Measurements from ENCODE around the gene CYSLTR2.

DNA sequence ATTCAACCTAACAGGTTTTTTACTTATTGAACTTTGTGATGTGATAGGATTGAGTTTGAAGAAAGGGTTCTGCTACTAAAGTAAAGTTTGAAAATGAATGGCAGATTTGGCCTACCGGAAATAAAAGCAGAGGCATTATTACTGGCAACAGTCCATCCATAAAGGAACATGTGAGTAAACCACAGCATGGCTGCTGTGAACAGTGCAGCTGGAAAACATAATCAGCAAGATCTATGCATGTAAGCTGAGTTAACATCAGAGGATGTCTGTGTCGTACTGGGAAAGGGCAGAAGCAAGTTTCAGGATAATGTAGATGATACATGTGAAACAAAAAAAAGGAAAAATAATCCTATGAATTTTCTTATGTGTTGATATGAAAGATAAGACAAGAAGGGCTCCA, 87.6 kb downstream of the CYSLTR2 start:
- TF ChIP-seq EZH2 (IDR thresholded peaks at IDR 0.05; ENCODE audit: borderline replicate concordance, low read length): no peak
- TF ChIP-seq, protein P1, sequence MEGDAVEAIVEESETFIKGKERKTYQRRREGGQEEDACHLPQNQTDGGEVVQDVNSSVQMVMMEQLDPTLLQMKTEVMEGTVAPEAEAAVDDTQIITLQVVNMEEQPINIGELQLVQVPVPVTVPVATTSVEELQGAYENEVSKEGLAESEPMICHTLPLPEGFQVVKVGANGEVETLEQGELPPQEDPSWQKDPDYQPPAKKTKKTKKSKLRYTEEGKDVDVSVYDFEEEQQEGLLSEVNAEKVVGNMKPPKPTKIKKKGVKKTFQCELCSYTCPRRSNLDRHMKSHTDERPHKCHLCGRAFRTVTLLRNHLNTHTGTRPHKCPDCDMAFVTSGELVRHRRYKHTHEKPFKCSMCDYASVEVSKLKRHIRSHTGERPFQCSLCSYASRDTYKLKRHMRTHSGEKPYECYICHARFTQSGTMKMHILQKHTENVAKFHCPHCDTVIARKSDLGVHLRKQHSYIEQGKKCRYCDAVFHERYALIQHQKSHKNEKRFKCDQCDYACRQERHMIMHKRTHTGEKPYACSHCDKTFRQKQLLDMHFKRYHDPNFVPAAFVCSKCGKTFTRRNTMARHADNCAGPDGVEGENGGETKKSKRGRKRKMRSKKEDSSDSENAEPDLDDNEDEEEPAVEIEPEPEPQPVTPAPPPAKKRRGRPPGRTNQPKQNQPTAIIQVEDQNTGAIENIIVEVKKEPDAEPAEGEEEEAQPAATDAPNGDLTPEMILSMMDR (conservative IDR thresholded peaks at IDR 0.05 in 1 of 2, IDR thresholded peaks at IDR 0.05 in 1 of 2; ENCODE audit: extremely low read depth in 1 of 2, insufficient read depth in 1 of 2, low read depth in 1 of 2, low read length in 2 of 2): no peak

Data from mammary epithelial cell (primary cell).